ENCODE data around the gene RNLS.

Gene RNLS

GRCh38 chr10:88260329-88261051 lies 322.6 kb downstream of the RNLS start:
- no peak for DNase-seq (ENCODE audit: low read depth in 3 of 3)

- no peak for DNase-seq (ENCODE audit: low read depth in 3 of 3)
Measured at GRCh38 chr10:88259381-88259780, 323.7 kb downstream of the RNLS start.

GRCh38 chr10:88256886-88257285 lies 326.2 kb downstream of the RNLS start:
- DNase-seq (ENCODE audit: low read depth in 3 of 3) = no peak

DNA sequence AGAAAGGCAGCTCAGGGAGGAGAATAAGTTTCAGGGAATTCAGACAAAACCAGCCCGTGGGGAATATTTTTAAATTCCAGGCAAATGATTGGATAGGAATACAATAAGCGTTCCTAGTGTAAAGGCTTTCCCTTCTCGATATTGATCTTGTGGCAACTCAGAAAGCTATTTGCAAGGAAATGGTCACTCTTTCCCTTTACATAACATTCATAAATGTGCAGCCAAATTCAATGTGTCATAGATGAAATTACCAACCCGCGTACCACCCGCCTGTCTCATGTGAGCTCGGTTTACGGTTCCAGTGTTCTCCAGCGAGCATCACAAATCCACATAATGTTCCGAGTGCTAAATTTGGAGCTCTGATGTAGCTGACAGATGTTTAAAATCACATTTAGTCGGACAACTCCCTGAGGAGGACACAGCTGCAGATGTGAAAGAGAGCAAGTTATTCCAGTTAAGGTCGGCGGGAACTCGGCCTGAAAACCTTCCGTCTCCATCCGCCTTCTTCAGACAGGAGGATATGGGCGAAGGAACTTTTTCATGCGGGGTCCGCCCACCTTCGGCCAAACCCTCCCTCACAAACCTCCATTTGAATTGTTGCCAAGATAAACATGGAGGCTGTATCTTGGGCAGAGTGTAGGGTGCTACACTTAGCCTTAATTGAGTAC lies 327.0 kb downstream of the RNLS start:
- DNase-seq (ENCODE audit: low read depth in 3 of 3) = no peak

- DNase-seq (ENCODE audit: low read depth in 3 of 3) = no peak
Measured at GRCh38 chr10:88254091-88254490, 329.0 kb downstream of the RNLS start.

DNA sequence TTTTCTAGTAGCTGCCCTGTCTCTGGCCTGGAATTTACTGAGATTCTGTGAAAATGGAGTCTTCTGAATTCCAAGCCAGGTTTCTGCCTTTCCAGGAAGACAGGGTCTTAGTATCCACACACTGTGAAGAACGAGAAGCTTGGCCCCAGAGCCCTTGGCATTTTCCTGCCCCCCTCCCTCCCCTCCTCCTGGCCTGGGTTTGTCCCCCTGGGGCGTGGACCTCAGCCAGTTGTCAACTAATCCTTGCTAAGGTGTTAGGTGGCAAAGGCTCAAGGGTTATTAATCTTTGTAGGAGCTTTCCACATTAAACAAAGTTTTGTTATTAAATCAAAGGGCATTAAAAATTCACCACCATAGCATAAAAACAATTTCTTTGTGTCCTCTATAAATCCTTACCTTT lies 329.5 kb downstream of the RNLS start:
- no peak for DNase-seq (ENCODE audit: low read depth in 3 of 3)

DNA sequence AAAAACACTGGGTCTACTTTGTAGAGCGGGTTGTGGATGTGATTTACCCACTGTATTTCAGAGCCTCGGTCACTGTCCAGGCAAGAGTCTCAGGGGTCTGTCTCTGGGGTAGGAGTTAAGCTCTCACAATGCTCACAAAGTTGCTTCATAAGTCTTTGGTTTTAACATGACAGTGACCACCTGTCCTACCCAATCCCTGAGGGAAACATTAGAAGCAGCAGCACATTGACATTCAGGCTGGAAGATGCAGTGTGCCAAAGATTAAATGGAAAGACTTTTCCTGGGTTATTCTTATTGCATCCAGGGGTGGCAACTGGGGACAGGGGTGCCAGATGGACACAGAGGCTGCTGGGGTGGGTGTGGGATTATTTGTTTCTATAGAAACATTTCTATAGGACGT lies 330.0 kb downstream of the RNLS start:
- no peak for DNase-seq (ENCODE audit: low read depth in 3 of 3)

GRCh38 chr10:88249450-88249849 lies 333.7 kb downstream of the RNLS start:
- no peak for DNase-seq (ENCODE audit: low read depth in 3 of 3)

DNA sequence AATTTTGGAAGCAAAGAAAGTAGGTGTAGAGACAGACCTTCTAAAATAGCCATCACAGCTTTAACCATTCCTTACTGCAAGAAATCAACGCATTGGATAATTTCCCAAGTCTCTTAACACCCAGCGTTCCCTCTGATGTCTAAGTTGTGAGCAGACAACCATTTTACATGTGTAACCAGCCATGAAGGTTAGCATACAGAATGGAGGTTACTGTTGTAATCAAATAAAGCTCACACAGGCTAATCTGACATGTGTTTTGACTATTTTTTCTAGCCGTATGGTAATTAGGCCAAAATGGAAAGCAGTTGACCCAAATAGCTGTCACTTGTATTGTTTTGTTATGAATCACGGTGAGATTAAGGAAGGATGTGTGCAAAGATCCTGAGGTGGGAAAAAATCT lies 336.4 kb downstream of the RNLS start:
- no peak for DNase-seq (ENCODE audit: low read depth in 3 of 3)

GRCh38 chr10:88245974-88246511 lies 337.1 kb downstream of the RNLS start:
- DNase-seq (ENCODE audit: low read depth in 3 of 3) = no peak

DNA sequence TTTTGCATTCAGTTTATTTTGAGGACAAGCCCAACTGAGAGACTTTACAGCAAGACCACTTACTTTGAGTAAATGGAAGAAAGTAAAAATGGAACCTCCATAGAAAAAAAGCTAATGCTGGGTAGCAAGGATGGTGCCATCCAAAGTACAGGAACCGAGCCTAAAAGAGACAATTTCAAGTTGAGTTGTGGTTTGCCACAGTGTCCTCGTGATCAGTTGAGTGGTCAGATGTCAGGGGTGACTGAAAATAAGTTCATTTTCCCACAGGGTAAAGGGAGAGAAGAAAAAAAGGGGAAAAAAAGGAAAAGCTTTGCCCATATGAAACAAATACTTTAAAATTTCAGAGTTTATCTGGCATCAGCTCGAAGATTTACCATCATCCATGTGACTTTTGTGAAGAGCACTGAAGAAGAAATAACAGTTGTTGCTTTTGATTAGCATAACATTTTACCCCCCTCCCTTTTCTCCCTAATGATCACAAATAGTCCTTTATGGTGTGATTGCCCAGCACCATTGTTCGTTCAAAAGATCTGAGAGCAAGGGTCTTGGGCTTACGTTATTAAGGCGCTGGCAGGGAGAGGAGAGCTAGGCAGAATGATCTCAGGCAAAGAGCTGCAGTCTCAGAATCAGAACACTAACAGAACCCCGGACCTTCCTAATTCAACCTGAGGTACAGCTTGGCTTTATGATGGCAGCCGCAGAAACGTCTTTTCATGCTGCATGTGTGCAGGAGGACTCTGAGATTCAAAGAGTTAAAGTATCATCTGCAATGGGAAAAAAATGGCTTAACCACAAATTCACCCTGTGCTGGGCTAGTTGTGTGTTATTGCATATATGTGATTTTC lies 338.1 kb downstream of the RNLS start:
- DNase-seq (ENCODE audit: low read depth in 3 of 3) = no peak

- DNase-seq (ENCODE audit: low read depth in 3 of 3) = no peak
Measured at GRCh38 chr10:88243836-88244730, 339.0 kb downstream of the RNLS start.

- DNase-seq (ENCODE audit: low read depth in 3 of 3) = no peak
Measured at GRCh38 chr10:88243202-88243744, 339.8 kb downstream of the RNLS start.

- DNase-seq (ENCODE audit: low read depth in 3 of 3) = no peak
Measured at GRCh38 chr10:88241501-88241900, 341.6 kb downstream of the RNLS start.

DNA sequence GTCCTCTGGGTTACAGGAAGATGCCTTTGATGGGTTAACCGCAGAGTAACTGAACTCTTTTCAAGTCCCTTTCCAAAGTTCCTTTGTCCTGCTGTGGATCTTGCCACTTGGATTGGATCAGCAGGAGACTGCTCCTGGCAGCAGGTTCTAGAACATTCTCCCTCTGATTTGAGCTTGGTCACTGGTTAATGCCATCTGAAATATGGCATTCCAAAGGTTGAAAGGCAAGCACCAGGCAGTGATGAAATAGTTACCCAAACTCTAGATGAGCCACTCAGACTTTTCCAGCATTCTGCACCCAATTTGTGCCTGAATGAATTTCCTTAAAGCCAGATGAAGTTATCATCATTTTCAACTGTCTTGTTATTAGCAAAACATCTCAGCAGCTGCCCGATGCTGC lies 343.9 kb downstream of the RNLS start:
- no peak for DNase-seq (ENCODE audit: low read depth in 3 of 3)

- no peak for DNase-seq (ENCODE audit: low read depth in 3 of 3)
Measured at GRCh38 chr10:88238615-88238914, 344.6 kb downstream of the RNLS start.

DNA sequence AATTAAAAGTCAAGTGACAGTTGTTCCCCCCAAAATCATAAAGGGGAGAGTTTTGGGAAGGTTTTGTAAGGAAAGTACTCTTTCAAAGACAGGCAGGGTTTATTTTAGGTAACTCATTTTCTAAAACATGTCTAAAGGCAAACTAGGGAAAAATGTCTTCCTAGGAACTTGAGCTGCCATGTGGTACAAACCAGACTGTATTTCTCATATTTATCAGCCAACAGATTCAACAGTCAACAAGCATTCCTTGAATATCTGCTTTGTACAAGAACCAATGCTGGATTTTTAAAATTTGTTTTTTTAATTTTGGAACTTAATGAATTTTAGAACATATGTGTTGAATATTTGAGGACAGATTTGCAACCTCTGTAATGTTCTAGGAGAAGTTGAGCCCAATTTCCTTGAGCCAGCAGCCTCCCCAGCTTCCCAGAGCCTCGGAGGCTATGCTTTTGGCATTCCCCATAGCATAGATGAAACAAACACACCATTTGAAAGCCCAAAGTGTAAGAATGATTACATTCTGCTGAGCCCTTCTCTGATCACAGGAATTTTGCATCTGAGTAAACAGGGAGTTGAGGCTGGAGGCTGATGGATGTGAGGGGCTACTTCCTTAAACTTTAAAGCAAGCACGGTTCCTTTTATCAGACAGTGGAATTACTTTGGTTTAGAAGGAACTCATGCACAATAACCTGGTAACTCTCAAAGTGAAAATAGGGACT lies 345.1 kb downstream of the RNLS start:
- no peak for DNase-seq (ENCODE audit: low read depth in 3 of 3)

- DNase-seq (ENCODE audit: low read depth in 3 of 3) = no peak
Measured at GRCh38 chr10:88236121-88236743, 346.9 kb downstream of the RNLS start.

GRCh38 chr10:88234297-88234696 lies 348.8 kb downstream of the RNLS start:
- DNase-seq (ENCODE audit: low read depth in 3 of 3) = no peak

DNA sequence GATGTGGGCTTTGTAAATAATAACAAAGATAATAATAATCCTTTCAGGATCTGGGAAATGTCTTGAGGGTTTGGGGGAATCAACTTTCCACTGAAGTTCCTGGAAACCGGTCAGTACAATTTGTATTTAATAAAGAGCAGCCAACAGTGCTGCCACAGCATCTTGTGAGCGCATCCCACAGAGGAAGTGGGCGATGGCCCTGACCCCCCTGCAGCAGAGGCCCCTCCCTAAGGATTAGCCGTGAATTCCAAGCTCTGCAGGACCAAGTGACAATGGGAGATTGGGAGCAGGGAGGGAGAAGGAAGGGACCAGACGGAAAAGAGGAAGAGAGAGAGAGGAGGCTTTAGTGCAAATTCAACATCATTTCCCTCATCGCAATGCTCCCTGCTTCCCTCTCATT lies 349.2 kb downstream of the RNLS start:
- DNase-seq (ENCODE audit: low read depth in 3 of 3) = no peak
